ENCODE results near the gene IGFBP2. TPM values are rescaled to one million over a fixed set of nuclear protein-coding genes. Genes with fewer than 3 reads are reported as not detected.

The IGFBP2 gene
- total RNA-seq, 1 experiment from 2014 or later, result 363 TPM

DNA sequence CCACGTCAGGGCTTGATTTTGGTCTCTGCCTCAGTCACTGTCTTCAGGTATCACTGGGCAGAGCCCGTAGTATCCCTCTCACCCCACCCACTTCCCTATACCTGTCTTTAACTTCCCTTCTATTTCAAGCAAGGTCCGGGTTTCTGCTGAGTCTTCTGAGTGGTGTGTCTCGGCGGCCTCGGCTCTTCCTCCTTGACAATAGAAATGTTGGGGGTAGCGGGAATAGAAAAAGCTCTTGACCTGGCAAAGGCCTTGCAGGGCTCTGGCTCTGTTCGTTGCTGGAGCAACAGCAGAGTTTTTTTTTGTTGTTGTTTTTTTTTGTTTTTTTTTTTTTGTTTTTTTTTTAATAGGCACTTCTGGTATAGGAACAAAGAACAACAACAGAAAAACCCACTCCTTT, 78.1 kb downstream of the IGFBP2 start:
- H3K79me2 ChIP-seq (ENCODE audit: insufficient read depth, low read length), result no peaks in the 10 kb centered on the region
- no peak for DNase-seq
- no peak overlapping the region for H3K23ac ChIP-seq (ENCODE audit: insufficient read length, low read depth, low read length)
- H3K9ac ChIP-seq (ENCODE audit: extremely low read depth, insufficient read length, low read length), result no peak overlapping the region
- no peak overlapping the region for H4K91ac ChIP-seq (ENCODE audit: insufficient read length, low read depth, low read length)
- no peak overlapping the region for H2AK5ac ChIP-seq (ENCODE audit: insufficient read length, low read length)
- no peak overlapping the region for H3K4me2 ChIP-seq (ENCODE audit: insufficient read depth, insufficient read length, low read length)
- no peak overlapping the region for H3T11ph ChIP-seq (ENCODE audit: low read length)
- no peak overlapping the region for H3K14ac ChIP-seq (ENCODE audit: insufficient read depth, low read length)
- WGBS (ENCODE audit: extremely low coverage, insufficient read length, low lambda C conversion rate), result no CpG with 5 or more reads among the region's 8 CpGs
- Mint-ChIP-seq H3K4me1 (no peaks in the 10 kb centered on the region), H3K9me3 (peaks cover 0 to 4% of the 10 kb centered on the region in 2 experiments; a peak in 3 of 5 replicates), H3K27me3 (ENCODE audit: low read depth) (peaks cover 3% of the 10 kb centered on the region), H3K4me3 (no peak overlapping the region), H3K27ac (no peak overlapping the region), H3K36me3 (ENCODE audit: insufficient read depth in 1 of 3, low read depth in 3 of 3) (no peaks in the 10 kb centered on the region)
- no peak overlapping the region for H2BK120ac ChIP-seq (ENCODE audit: low read depth, low read length, poor library complexity, severe bottlenecking)
- no peak overlapping the region for H3K18ac ChIP-seq (ENCODE audit: insufficient read length, low read depth, low read length)
- H4K20me1 ChIP-seq (ENCODE audit: control insufficient read depth, insufficient read depth, insufficient read length), result no peaks in the 10 kb centered on the region
- no peak overlapping the region for H4K8ac ChIP-seq (replicated peaks; ENCODE audit: insufficient read length, low read depth, low read length)
- no peaks in the 10 kb centered on the region for H3K23me2 ChIP-seq (ENCODE audit: insufficient read length, low read depth, low read length, poor library complexity, severe bottlenecking)
- H3K27me3 ChIP-seq (ENCODE audit: insufficient read depth, low read length), result no peaks in the 10 kb centered on the region
- no peak overlapping the region for H2BK5ac ChIP-seq (ENCODE audit: insufficient read length, low read length)
- no peaks in the 10 kb centered on the region for H3K79me1 ChIP-seq (ENCODE audit: insufficient read depth, low read depth, low read length, poor library complexity, severe bottlenecking)
- TF ChIP-seq, protein P1, sequence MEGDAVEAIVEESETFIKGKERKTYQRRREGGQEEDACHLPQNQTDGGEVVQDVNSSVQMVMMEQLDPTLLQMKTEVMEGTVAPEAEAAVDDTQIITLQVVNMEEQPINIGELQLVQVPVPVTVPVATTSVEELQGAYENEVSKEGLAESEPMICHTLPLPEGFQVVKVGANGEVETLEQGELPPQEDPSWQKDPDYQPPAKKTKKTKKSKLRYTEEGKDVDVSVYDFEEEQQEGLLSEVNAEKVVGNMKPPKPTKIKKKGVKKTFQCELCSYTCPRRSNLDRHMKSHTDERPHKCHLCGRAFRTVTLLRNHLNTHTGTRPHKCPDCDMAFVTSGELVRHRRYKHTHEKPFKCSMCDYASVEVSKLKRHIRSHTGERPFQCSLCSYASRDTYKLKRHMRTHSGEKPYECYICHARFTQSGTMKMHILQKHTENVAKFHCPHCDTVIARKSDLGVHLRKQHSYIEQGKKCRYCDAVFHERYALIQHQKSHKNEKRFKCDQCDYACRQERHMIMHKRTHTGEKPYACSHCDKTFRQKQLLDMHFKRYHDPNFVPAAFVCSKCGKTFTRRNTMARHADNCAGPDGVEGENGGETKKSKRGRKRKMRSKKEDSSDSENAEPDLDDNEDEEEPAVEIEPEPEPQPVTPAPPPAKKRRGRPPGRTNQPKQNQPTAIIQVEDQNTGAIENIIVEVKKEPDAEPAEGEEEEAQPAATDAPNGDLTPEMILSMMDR (conservative IDR thresholded peaks at IDR 0.05), result no peak
- H3K4me1 ChIP-seq (ENCODE audit: insufficient read depth, low read length), result no peaks in the 10 kb centered on the region; the same call in 1 of the 2 replicates
- H2BK20ac ChIP-seq (ENCODE audit: low read depth, low read length, poor library complexity, severe bottlenecking), result no peak overlapping the region
- no peak overlapping the region for H2BK15ac ChIP-seq (ENCODE audit: low read depth, low read length)
- H3K56ac ChIP-seq (ENCODE audit: insufficient read length, low read depth, low read length), result no peak overlapping the region
- no peaks in the 10 kb centered on the region for H3K9me3 ChIP-seq (ENCODE audit: control insufficient read depth, low read depth, low read length)
- H4K5ac ChIP-seq (ENCODE audit: insufficient read length, low read depth, low read length), result no peak overlapping the region
- no peak overlapping the region for H2AFZ ChIP-seq (ENCODE audit: low read length)
- H2BK12ac ChIP-seq (ENCODE audit: insufficient read length, low read depth, low read length), result no peak overlapping the region
- no peak overlapping the region for H3K27ac ChIP-seq (ENCODE audit: insufficient read length, low read depth, low read length)
- H3K4ac ChIP-seq (ENCODE audit: low read depth, low read length), result no peak overlapping the region
